K562 (cell line): ENCODE results near the gene FOXJ2. TPM values are rescaled to one million over a fixed set of nuclear protein-coding genes. Genes with fewer than 3 reads are reported as not detected.

Experiments used
- CTBP1 ChIP-seq: fragments of 450-650 bp; IDR thresholded peaks from 2 replicates; pipeline ENCODE4 v1.6.1; 2016; ENCODE audit warnings: borderline replicate concordance
- FOXP1 ChIP-seq: sonication (generic); formaldehyde crosslinking; IDR thresholded peaks from 2 replicates; pipeline ENCODE4 v1.8.0; 2022; ENCODE audit warnings: mild to moderate bottlenecking, missing genetic modification reagents
- HMG20A ChIP-seq: fragments of 450-650 bp; formaldehyde crosslinking; conservative IDR thresholded peaks from 2 replicates; pipeline ENCODE4 v1.4.0; 2020; ENCODE audit warnings: mild to moderate bottlenecking, mixed read lengths
- HNRNPL ChIP-seq: fragments of 200-400 bp; formaldehyde crosslinking; IDR thresholded peaks from 2 replicates; pipeline ENCODE4 v1.6.1; 2017; ENCODE audit warnings: low read depth, mild to moderate bottlenecking, low read length
- MEIS2 ChIP-seq: fragments of 450-650 bp; IDR thresholded peaks from 2 replicates; pipeline ENCODE4 v1.6.1; 2014; ENCODE audit warnings: mild to moderate bottlenecking; ENCODE audit not compliant: partially characterized antibody
- NFIC ChIP-seq: fragments of 450-650 bp; IDR thresholded peaks from 2 replicates; pipeline ENCODE4 v1.6.1; 2017; ENCODE audit warnings: mild to moderate bottlenecking, inconsistent platforms
- PBX2 ChIP-seq, 2 experiments: IDR thresholded peaks in 1 of 2; conservative IDR thresholded peaks in 1 of 2; 2 replicates each; pipeline ENCODE4 v1.6.1; 2016; ENCODE audit warnings: low read depth in 2 of 2, mild to moderate bottlenecking in 1 of 2, missing compliant biosample characterization in 1 of 2, missing genetic modification characterization in 1 of 2, moderate library complexity in 1 of 2
- PHF8 ChIP-seq: fragments of 200-600 bp; sonication (generic); IDR thresholded peaks from 2 replicates; pipeline ENCODE4 v1.6.1; 2012; ENCODE audit warnings: mixed run types, mild to moderate bottlenecking, inconsistent platforms, low read length, moderate library complexity, borderline replicate concordance
- PYGO2 ChIP-seq: fragments of 450-650 bp; IDR thresholded peaks from 2 replicates; pipeline ENCODE4 v1.6.1; 2016; ENCODE audit warnings: mild to moderate bottlenecking, missing genetic modification characterization, moderate library complexity, missing compliant biosample characterization
- RBM14 ChIP-seq: fragments of 200-400 bp; formaldehyde crosslinking; IDR thresholded peaks from 2 replicates; pipeline ENCODE4 v1.6.1; 2018; ENCODE audit warnings: low read depth, mild to moderate bottlenecking, low read length, moderate library complexity, borderline replicate concordance; ENCODE audit not compliant: insufficient read depth
- RCOR1 ChIP-seq, 2 experiments: IDR thresholded peaks; 2 replicates each; pipeline ENCODE4 v1.6.1; 2012; ENCODE audit warnings: low read depth in 2 of 2, low read length in 2 of 2, borderline replicate concordance in 1 of 2, improper control_type of control experiment in 1 of 2
- SIN3B ChIP-seq: fragments of 450-650 bp; IDR thresholded peaks from 2 replicates; pipeline ENCODE4 v1.6.1; 2017; ENCODE audit warnings: low read depth, mild to moderate bottlenecking, moderate library complexity
- SRSF1 ChIP-seq: fragments of 200-400 bp; formaldehyde crosslinking; IDR thresholded peaks from 2 replicates; pipeline ENCODE4 v1.6.1; 2017; ENCODE audit warnings: mild to moderate bottlenecking, low read depth, low read length, moderate library complexity
- ZFP1 ChIP-seq: fragments of 450-650 bp; formaldehyde crosslinking; IDR thresholded peaks from 2 replicates; pipeline ENCODE4 v1.4.0; 2020; ENCODE audit warnings: mild to moderate bottlenecking, mixed read lengths
- ZNF175 ChIP-seq: fragments of 200-800 bp; sonication (Bioruptor generic); IDR thresholded peaks from 2 replicates; pipeline ENCODE4 v1.6.1; 2016; ENCODE audit warnings: low read depth, mild to moderate bottlenecking, missing genetic modification characterization, missing compliant biosample characterization
- ZNF23 ChIP-seq: fragments of 250-450 bp; sonication (Bioruptor Pico); IDR thresholded peaks from 2 replicates; pipeline ENCODE4 v1.4.0; 2020; ENCODE audit warnings: mild to moderate bottlenecking
- ZNF24 ChIP-seq: fragments of 450-650 bp; IDR thresholded peaks from 2 replicates; pipeline ENCODE4 v1.6.1; 2016
- polyA plus RNA-seq, 8 experiments: library from polyadenylated mRNA; depleted of rRNA in 4 of 8; stranded (reverse) in 5 of 8; unstranded in 3 of 8; fragments of >200 nt; fragmentation: Nextera tagmentation in 2 of 8; fragmentation: Illumina TruSeq in 1 of 8; extraction: Ambion mirVana in 2 of 8; extraction: Trizol in 1 of 8; gene quantifications; 2 replicates each; pipeline versions ENCODE4 v1.2.1 to v1.2.3, GENCODE V29; 2011 to 2014; ENCODE audit warnings: inconsistent platforms in 1 of 8, missing spikeins in 1 of 8
- total RNA-seq, 7 experiments: library from RNA; depleted of rRNA in 6 of 7; stranded (reverse); fragments of >200 nt in 6 of 7; fragmentation: Illumina TruSeq in 2 of 7; extraction: Trizol in 2 of 7; gene quantifications; 2 replicates each; pipeline versions ENCODE4 v1.2.1 to v1.2.3, GENCODE V29; 2011 to 2021; ENCODE audit warnings: low replicate concordance in 1 of 7
- TF ChIP-seq, protein P1 (sequence below): sonication (generic); formaldehyde crosslinking; IDR thresholded peaks from 2 replicates; pipeline ENCODE4 v1.8.1; 2023; ENCODE audit warnings: mild to moderate bottlenecking, missing genetic modification reagents
- TF ChIP-seq, protein P2 (sequence below), 2 experiments: fragments of 450-650 bp; IDR thresholded peaks; 2 replicates each; pipeline ENCODE4 v1.6.1; 2018; ENCODE audit warnings: mild to moderate bottlenecking in 2 of 2, low read depth in 1 of 2; ENCODE audit not compliant: partially characterized antibody in 2 of 2

Gene FOXJ2
- total and polyA plus RNA-seq, 9 of the 15 experiments (the other 6 are each of a cell fraction or from before 2014, with no cell fraction given) = 1.0 to 7.5 (median 2.4) TPM

- TF ChIP-seq ZFP1 (no peak), RCOR1 (IDR thresholded peaks at IDR 0.05; ENCODE audit: borderline replicate concordance in 1 of 2, low read depth in 2 of 2, low read length in 2 of 2) (0 out of 4 replicates have a peak, but pooled peaks of 1 of the 2 experiments have one; percentile 24), HMG20A (CRISPR knock-in tag) (no peak), NFIC (0 out of 2 replicates have a peak, but pooled peaks have one; percentile 16), ZNF23 (CRISPR knock-in tag) (no peak), ZNF24 (no peak), SRSF1 (no peak), MEIS2 (peak; percentile 68), PYGO2 (tag) (no peak), ZNF175 (CRISPR knock-in tag) (no peak), HNRNPL (no peak), SIN3B (no peak), PHF8 (no peak), PBX2 (CRISPR knock-in tag; IDR thresholded peaks at IDR 0.05; ENCODE audit: low read depth) (no peak), PBX2 (tag; conservative IDR thresholded peaks at IDR 0.05; ENCODE audit: low read depth) (peak; percentile 52; the same call in 1 of the 2 replicates), CTBP1 (0 out of 2 replicates have a peak, but pooled peaks have one; percentile 18), FOXP1 (CRISPR knock-in tag) (no peak), RBM14 (no peak)
- TF ChIP-seq, protein P1, sequence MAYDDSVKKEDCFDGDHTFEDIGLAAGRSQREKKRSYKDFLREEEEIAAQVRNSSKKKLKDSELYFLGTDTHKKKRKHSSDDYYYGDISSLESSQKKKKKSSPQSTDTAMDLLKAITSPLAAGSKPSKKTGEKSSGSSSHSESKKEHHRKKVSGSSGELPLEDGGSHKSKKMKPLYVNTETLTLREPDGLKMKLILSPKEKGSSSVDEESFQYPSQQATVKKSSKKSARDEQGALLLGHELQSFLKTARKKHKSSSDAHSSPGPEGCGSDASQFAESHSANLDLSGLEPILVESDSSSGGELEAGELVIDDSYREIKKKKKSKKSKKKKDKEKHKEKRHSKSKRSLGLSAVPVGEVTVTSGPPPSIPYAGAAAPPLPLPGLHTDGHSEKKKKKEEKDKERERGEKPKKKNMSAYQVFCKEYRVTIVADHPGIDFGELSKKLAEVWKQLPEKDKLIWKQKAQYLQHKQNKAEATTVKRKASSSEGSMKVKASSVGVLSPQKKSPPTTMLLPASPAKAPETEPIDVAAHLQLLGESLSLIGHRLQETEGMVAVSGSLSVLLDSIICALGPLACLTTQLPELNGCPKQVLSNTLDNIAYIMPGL = no peak
- TF ChIP-seq, protein P2, sequence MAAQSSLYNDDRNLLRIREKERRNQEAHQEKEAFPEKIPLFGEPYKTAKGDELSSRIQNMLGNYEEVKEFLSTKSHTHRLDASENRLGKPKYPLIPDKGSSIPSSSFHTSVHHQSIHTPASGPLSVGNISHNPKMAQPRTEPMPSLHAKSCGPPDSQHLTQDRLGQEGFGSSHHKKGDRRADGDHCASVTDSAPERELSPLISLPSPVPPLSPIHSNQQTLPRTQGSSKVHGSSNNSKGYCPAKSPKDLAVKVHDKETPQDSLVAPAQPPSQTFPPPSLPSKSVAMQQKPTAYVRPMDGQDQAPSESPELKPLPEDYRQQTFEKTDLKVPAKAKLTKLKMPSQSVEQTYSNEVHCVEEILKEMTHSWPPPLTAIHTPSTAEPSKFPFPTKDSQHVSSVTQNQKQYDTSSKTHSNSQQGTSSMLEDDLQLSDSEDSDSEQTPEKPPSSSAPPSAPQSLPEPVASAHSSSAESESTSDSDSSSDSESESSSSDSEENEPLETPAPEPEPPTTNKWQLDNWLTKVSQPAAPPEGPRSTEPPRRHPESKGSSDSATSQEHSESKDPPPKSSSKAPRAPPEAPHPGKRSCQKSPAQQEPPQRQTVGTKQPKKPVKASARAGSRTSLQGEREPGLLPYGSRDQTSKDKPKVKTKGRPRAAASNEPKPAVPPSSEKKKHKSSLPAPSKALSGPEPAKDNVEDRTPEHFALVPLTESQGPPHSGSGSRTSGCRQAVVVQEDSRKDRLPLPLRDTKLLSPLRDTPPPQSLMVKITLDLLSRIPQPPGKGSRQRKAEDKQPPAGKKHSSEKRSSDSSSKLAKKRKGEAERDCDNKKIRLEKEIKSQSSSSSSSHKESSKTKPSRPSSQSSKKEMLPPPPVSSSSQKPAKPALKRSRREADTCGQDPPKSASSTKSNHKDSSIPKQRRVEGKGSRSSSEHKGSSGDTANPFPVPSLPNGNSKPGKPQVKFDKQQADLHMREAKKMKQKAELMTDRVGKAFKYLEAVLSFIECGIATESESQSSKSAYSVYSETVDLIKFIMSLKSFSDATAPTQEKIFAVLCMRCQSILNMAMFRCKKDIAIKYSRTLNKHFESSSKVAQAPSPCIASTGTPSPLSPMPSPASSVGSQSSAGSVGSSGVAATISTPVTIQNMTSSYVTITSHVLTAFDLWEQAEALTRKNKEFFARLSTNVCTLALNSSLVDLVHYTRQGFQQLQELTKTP (IDR thresholded peaks at IDR 0.05; ENCODE audit: low read depth in 1 of 2, partially characterized antibody in 2 of 2) = peak in 1 of 2 experiments; percentile 70
Observed at GRCh38 chr12:8037046-8037663, 4.6 kb downstream of the FOXJ2 start (continued).
